Measurements from ENCODE around the gene HIGD1B.

Gene HIGD1B

GRCh38 chr17:44840274-44840673, 7.4 kb upstream of the HIGD1B start:
- H3K36me3 ChIP-seq (ENCODE audit: control insufficient read depth, insufficient read depth, low read length), result no peaks in the 10 kb centered on the region
- peaks cover 25% of the 10 kb centered on the region for H3K4me1 ChIP-seq (ENCODE audit: control insufficient read depth, insufficient read depth, low read length)
- no peaks in the 10 kb centered on the region for H3K27me3 ChIP-seq (ENCODE audit: control insufficient read depth, insufficient read depth, low read length)
- no peak overlapping the region for H3K9ac ChIP-seq (ENCODE audit: low read depth, low read length)
- no peaks in the 10 kb centered on the region for H3K9me3 ChIP-seq (ENCODE audit: control insufficient read depth, insufficient read depth, low read length)
- no peak overlapping the region for H3K4me3 ChIP-seq (ENCODE audit: low read depth, low read length)
- no peak overlapping the region for H3K27ac ChIP-seq (ENCODE audit: low read depth, low read length)

GRCh38 chr17:44840936-44841335, 6.7 kb upstream of the HIGD1B start:
- Histone ChIP-seq H3K4me3 (ENCODE audit: low read depth, low read length) (no peak overlapping the region), H3K9me3 (ENCODE audit: control insufficient read depth, insufficient read depth, low read length) (no peaks in the 10 kb centered on the region), H3K27me3 (ENCODE audit: control insufficient read depth, insufficient read depth, low read length) (no peaks in the 10 kb centered on the region), H3K36me3 (ENCODE audit: control insufficient read depth, insufficient read depth, low read length) (no peaks in the 10 kb centered on the region), H3K27ac (ENCODE audit: low read depth, low read length) (no peak overlapping the region), H3K9ac (ENCODE audit: low read depth, low read length) (no peak overlapping the region), H3K4me1 (ENCODE audit: control insufficient read depth, insufficient read depth, low read length) (peaks cover 25% of the 10 kb centered on the region)

GRCh38 chr17:44842748-44843147, 4.9 kb upstream of the HIGD1B start:
- Histone ChIP-seq H3K27me3 (ENCODE audit: control insufficient read depth, insufficient read depth, low read length) (no peaks in the 10 kb centered on the region), H3K4me1 (ENCODE audit: control insufficient read depth, insufficient read depth, low read length) (peaks cover 28% of the 10 kb centered on the region), H3K36me3 (ENCODE audit: control insufficient read depth, insufficient read depth, low read length) (no peaks in the 10 kb centered on the region), H3K27ac (ENCODE audit: low read depth, low read length) (peak overlapping the region; percentile 6), H3K4me3 (ENCODE audit: low read depth, low read length) (peak overlapping the region; percentile 4; the same call in 1 of the 2 replicates), H3K9ac (ENCODE audit: low read depth, low read length) (no peak overlapping the region), H3K9me3 (ENCODE audit: control insufficient read depth, insufficient read depth, low read length) (no peaks in the 10 kb centered on the region)

GRCh38 chr17:44844390-44844830, 3.3 kb upstream of the HIGD1B start:
- peak overlapping the region; percentile 61 for H3K27ac ChIP-seq (ENCODE audit: low read depth, low read length)
- H3K9ac ChIP-seq (ENCODE audit: low read depth, low read length), result no peak overlapping the region
- H3K27me3 ChIP-seq (ENCODE audit: control insufficient read depth, insufficient read depth, low read length), result no peaks in the 10 kb centered on the region
- H3K4me1 ChIP-seq (ENCODE audit: control insufficient read depth, insufficient read depth, low read length), result peaks cover 35% of the 10 kb centered on the region
- H3K4me3 ChIP-seq (ENCODE audit: low read depth, low read length), result no peak overlapping the region
- H3K36me3 ChIP-seq (ENCODE audit: control insufficient read depth, insufficient read depth, low read length), result no peaks in the 10 kb centered on the region
- H3K9me3 ChIP-seq (ENCODE audit: control insufficient read depth, insufficient read depth, low read length), result no peaks in the 10 kb centered on the region

GRCh38 chr17:44846206-44846605, 1.5 kb upstream of the HIGD1B start:
- Histone ChIP-seq H3K9ac (ENCODE audit: low read depth, low read length) (no peak overlapping the region), H3K27ac (ENCODE audit: low read depth, low read length) (no peak overlapping the region), H3K4me3 (ENCODE audit: low read depth, low read length) (no peak overlapping the region), H3K27me3 (ENCODE audit: control insufficient read depth, insufficient read depth, low read length) (no peaks in the 10 kb centered on the region), H3K4me1 (ENCODE audit: control insufficient read depth, insufficient read depth, low read length) (peaks cover 35% of the 10 kb centered on the region), H3K9me3 (ENCODE audit: control insufficient read depth, insufficient read depth, low read length) (no peaks in the 10 kb centered on the region), H3K36me3 (ENCODE audit: control insufficient read depth, insufficient read depth, low read length) (peaks cover 17% of the 10 kb centered on the region)

GRCh38 chr17:44848257-44848795, 643 bp downstream of the HIGD1B start:
- Histone ChIP-seq H3K27ac (ENCODE audit: low read depth, low read length) (no peak overlapping the region), H3K9me3 (ENCODE audit: control insufficient read depth, insufficient read depth, low read length) (no peaks in the 10 kb centered on the region), H3K9ac (ENCODE audit: low read depth, low read length) (no peak overlapping the region), H3K4me3 (ENCODE audit: low read depth, low read length) (no peak overlapping the region), H3K27me3 (ENCODE audit: control insufficient read depth, insufficient read depth, low read length) (no peaks in the 10 kb centered on the region), H3K4me1 (ENCODE audit: control insufficient read depth, insufficient read depth, low read length) (peaks cover 23% of the 10 kb centered on the region), H3K36me3 (ENCODE audit: control insufficient read depth, insufficient read depth, low read length) (peaks cover 38% of the 10 kb centered on the region)

- Histone ChIP-seq H3K27me3 (ENCODE audit: control insufficient read depth, insufficient read depth, low read length) (no peaks in the 10 kb centered on the region), H3K9me3 (ENCODE audit: control insufficient read depth, insufficient read depth, low read length) (no peaks in the 10 kb centered on the region), H3K4me3 (ENCODE audit: low read depth, low read length) (no peak overlapping the region), H3K4me1 (ENCODE audit: control insufficient read depth, insufficient read depth, low read length) (peaks cover 17% of the 10 kb centered on the region), H3K27ac (ENCODE audit: low read depth, low read length) (no peak overlapping the region), H3K9ac (ENCODE audit: low read depth, low read length) (no peak overlapping the region), H3K36me3 (ENCODE audit: control insufficient read depth, insufficient read depth, low read length) (peaks cover 45% of the 10 kb centered on the region)
These were observed 1.3 kb downstream of the HIGD1B start for GRCh38 chr17:44848961-44849489.

- peaks cover 55% of the 10 kb centered on the region for H3K36me3 ChIP-seq (ENCODE audit: control insufficient read depth, insufficient read depth, low read length)
- H3K27me3 ChIP-seq (ENCODE audit: control insufficient read depth, insufficient read depth, low read length), result no peaks in the 10 kb centered on the region
- H3K4me1 ChIP-seq (ENCODE audit: control insufficient read depth, insufficient read depth, low read length), result peaks cover 9% of the 10 kb centered on the region; the same call in 1 of the 2 replicates
- H3K9ac ChIP-seq (ENCODE audit: low read depth, low read length), result no peak overlapping the region
- no peaks in the 10 kb centered on the region for H3K9me3 ChIP-seq (ENCODE audit: control insufficient read depth, insufficient read depth, low read length)
- no peak overlapping the region for H3K27ac ChIP-seq (ENCODE audit: low read depth, low read length)
- H3K4me3 ChIP-seq (ENCODE audit: low read depth, low read length), result no peak overlapping the region
These were observed 2.3 kb downstream of the HIGD1B start for GRCh38 chr17:44850025-44850424.

GRCh38 chr17:44850612-44851011, 2.9 kb downstream of the HIGD1B start:
- Histone ChIP-seq H3K9me3 (ENCODE audit: control insufficient read depth, insufficient read depth, low read length) (no peaks in the 10 kb centered on the region), H3K4me3 (ENCODE audit: low read depth, low read length) (no peak overlapping the region), H3K27ac (ENCODE audit: low read depth, low read length) (no peak overlapping the region), H3K27me3 (ENCODE audit: control insufficient read depth, insufficient read depth, low read length) (no peaks in the 10 kb centered on the region), H3K9ac (ENCODE audit: low read depth, low read length) (no peak overlapping the region), H3K4me1 (ENCODE audit: control insufficient read depth, insufficient read depth, low read length) (peaks cover 9% of the 10 kb centered on the region; the same call in 1 of the 2 replicates), H3K36me3 (ENCODE audit: control insufficient read depth, insufficient read depth, low read length) (peaks cover 61% of the 10 kb centered on the region)

- Histone ChIP-seq H3K4me1 (ENCODE audit: control insufficient read depth, insufficient read depth, low read length) (no peaks in the 10 kb centered on the region), H3K27me3 (ENCODE audit: control insufficient read depth, insufficient read depth, low read length) (no peaks in the 10 kb centered on the region), H3K9me3 (ENCODE audit: control insufficient read depth, insufficient read depth, low read length) (no peaks in the 10 kb centered on the region), H3K27ac (ENCODE audit: low read depth, low read length) (no peak overlapping the region), H3K36me3 (ENCODE audit: control insufficient read depth, insufficient read depth, low read length) (peaks cover 95% of the 10 kb centered on the region), H3K9ac (ENCODE audit: low read depth, low read length) (no peak overlapping the region), H3K4me3 (ENCODE audit: low read depth, low read length) (no peak overlapping the region)
These were observed 6.5 kb downstream of the HIGD1B start for GRCh38 chr17:44854192-44854591.

- Histone ChIP-seq H3K4me1 (ENCODE audit: control insufficient read depth, insufficient read depth, low read length) (no peaks in the 10 kb centered on the region), H3K9me3 (ENCODE audit: control insufficient read depth, insufficient read depth, low read length) (no peaks in the 10 kb centered on the region), H3K9ac (ENCODE audit: low read depth, low read length) (no peak overlapping the region), H3K27ac (ENCODE audit: low read depth, low read length) (no peak overlapping the region), H3K27me3 (ENCODE audit: control insufficient read depth, insufficient read depth, low read length) (no peaks in the 10 kb centered on the region), H3K4me3 (ENCODE audit: low read depth, low read length) (no peak overlapping the region), H3K36me3 (ENCODE audit: control insufficient read depth, insufficient read depth, low read length) (peaks cover 95% of the 10 kb centered on the region)
These were observed 12.0 kb downstream of the HIGD1B start for GRCh38 chr17:44859701-44860100.

Measured in HUES48 (cell line).